IPS-18c (cell line): ENCODE results near the gene MYOM3.

Source experiments
- H3K4me3 ChIP-seq: 2 replicates; pipeline ENCODE4 v1.7.0; 2013; ENCODE audit warnings: low read depth, mild to moderate bottlenecking, low read length, moderate library complexity; ENCODE audit not compliant: insufficient read depth
- H3K9me3 ChIP-seq: one replicate; pipeline ENCODE4 v1.6.1; 2013; ENCODE audit warnings: mild to moderate bottlenecking, low read length, moderate library complexity; ENCODE audit not compliant: control insufficient read depth, insufficient read depth

MYOM3 gene

DNA sequence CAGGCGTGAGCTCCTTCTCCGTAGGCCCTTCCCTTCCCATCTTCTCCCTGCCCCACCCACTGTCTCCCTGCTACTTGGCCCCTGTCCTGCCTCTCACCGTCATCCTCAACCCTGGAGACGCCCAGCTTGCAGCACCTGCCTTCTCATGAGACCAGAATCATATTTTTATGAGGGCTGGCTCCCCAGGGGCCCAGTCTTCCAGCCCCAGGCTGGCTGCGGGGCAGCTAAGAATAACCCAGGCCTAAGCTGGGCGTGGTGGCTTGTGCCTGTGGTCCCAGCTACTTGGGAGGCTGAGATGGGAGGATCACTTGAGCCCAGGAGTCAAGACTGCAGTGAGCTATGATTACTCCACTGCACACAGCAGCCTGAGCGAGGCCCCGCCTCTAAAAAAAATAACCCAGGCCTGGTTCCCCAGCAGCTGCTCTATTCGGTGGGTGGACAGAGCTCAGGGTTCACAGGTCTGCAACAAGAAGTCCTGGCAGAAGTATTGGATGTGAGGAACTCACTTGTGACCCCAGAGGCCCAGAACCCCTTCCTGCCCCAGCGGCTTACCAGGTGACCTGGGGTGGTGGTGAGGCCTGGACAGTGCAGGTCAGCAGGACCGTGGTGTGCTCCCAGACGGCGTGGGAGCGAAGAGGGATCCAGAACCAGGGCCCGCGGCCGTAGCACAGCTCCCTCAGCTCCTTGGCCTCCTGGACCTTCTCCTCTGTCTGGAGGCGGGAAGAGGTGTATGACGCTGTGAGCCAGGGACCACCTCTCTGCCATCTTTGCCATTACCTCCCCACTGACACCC, 6.4 kb downstream of the MYOM3 start:
- H3K9me3 ChIP-seq: no peaks in the 10 kb centered on the region
- H3K4me3 ChIP-seq: no peak overlapping the region

DNA sequence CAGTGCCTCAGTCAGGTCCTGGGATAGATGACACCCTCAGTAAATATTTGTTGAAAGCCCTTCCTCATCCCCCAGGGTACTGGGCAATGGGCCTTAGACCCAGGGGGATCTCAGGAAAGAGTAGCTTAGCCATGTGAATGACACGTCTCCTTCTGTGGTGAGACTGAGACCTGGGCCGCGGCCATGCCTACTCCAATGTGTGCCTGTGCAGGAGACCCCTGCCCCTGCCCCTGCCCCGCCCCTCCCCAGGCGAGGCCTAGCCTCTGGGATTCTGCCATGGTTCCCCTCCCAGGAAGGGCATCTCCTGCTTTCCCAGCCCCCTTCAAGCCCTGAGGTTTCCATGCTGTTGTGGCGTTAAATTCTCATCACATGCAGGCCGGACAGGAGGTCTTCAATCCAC, 7.1 kb downstream of the MYOM3 start:
- Histone ChIP-seq H3K4me3 (no peak overlapping the region), H3K9me3 (no peaks in the 10 kb centered on the region)

DNA sequence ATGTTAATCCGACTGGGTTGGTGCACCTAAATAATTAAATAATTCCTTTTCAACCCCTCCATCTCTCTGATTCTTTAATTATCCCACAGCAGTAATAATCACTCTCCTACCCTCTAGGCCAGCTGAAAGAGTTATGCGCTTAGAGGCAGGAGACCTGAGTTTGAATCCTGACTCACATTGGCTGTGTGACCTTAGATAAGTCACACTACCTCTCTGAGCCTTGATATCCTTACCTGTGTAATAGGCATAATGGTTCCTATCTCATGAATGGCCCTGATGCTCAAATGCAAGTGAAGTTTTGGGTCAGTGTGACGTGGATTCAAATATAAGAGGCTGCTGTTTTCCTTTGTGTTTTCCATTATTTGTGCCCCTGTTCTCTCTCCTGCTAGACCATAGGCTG, 8.1 kb downstream of the MYOM3 start:
- H3K9me3 ChIP-seq: no peaks in the 10 kb centered on the region
- no peak overlapping the region for H3K4me3 ChIP-seq

DNA sequence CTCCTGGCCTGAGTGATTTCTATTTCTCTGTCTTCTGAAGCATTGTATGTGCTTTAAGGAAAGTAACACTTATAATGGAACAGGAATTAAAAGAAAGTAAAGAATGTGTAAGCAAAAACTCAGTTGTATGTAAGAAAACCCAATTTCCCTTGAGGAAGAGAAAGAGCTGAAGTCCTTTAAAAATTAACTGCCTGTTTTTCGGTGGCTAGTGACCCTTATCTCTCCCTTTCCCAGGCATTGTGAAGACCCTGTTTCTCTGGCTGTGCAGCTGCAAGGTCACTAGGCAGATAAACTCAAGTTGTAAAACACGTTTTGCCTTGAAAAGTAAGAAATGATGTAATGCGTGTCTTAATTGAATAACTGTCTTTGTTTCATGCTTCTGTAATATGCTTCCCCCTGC, 8.5 kb downstream of the MYOM3 start:
- Histone ChIP-seq H3K9me3 (no peaks in the 10 kb centered on the region), H3K4me3 (no peak overlapping the region)

DNA sequence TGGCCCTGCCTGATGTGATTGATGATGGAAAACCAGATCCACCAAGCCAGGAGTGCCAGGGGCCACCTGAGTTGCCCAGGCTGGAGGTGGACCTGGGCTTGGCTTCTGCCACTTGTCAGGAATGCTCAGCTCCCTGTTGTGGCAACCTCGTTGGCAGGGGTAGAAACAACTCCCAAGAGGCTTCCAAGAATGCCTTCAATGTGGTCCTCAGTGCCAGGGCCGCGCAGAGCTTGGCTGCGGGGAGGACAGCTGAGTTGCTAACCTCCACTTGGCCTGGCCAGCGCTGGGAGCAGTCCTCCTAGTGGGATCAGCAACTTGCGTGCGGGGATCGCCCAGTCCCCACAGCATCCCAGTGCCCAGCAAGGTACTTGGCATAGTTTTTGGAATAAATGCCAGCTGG, 9.0 kb downstream of the MYOM3 start:
- no peaks in the 10 kb centered on the region for H3K9me3 ChIP-seq
- H3K4me3 ChIP-seq: no peak overlapping the region

DNA sequence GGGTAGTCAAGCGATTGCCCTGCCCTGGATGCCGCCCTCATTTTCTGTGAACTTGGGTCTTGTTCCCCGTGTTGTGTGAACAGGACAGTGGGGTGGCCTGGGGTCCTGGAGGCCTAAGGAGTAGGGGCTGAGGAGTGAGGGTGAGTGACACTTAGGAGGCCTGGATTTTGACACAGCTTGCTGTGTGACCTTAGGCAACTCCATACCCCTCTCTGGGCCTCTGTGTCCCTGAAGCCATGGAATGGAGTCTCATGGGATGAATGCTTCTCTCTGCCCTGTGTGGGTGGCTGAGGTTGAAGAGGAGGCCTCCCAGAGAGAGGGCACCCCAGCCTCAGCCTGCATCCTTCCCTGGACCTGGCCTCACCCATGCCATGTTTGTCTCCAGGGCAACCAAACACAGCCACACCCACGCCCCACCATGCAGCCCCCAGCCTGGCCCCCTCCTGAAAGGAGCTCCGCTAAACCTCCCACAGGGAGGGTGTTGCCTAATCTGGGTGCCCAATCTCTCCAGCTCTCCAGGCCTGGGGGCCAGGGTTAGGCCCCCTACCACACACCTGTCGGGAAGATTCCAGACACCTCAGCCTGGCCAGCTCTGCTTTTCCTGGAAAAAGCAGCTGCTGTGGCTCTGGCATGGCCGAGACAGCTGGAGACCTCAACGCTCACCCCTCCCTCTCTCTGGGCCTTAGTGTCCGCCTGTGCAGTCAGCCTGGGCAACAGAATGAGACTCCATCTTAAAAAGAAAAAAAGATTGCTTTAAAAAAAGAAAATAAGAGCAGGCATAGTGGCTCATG, 9.9 kb downstream of the MYOM3 start:
- H3K9me3 ChIP-seq: no peaks in the 10 kb centered on the region
- no peak overlapping the region for H3K4me3 ChIP-seq

DNA sequence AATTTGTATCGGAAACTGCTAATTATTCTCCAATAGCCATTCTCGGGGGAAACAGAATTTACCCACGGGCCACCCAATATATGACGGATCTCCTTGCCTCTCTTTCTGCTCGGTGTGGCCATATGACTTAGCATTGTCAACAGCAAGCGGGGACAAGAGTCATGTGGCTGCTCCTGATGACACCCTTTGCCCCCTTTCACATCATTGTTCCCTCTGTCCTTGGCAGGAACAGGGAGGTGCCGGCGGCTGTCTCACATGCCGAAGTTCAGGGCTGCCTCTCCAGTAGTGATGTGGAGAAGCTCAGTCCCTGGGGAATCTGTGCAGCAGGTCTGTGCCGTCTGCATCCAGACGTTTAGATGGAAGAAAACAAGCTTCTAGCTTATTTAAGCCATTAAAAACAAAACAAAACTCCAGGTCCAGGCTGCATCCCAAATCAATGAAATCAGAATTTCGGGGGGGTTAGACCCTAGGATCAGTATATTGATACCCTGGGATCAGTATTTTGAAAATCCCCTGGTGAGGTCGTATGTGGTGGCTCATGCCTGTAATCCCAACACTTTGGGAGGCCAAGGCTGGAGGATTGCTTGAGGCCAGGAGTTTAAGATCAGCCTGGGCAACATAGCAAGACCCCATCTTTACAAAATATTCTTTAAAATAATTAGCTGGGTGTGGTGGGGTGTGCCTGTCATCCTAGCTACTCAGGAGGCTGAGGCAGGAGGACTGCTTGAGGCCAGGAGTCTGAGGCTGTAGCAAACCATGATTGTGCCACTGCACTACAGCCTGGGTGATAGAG, 10.8 kb downstream of the MYOM3 start:
- Histone ChIP-seq H3K9me3 (no peaks in the 10 kb centered on the region), H3K4me3 (no peak overlapping the region)

DNA sequence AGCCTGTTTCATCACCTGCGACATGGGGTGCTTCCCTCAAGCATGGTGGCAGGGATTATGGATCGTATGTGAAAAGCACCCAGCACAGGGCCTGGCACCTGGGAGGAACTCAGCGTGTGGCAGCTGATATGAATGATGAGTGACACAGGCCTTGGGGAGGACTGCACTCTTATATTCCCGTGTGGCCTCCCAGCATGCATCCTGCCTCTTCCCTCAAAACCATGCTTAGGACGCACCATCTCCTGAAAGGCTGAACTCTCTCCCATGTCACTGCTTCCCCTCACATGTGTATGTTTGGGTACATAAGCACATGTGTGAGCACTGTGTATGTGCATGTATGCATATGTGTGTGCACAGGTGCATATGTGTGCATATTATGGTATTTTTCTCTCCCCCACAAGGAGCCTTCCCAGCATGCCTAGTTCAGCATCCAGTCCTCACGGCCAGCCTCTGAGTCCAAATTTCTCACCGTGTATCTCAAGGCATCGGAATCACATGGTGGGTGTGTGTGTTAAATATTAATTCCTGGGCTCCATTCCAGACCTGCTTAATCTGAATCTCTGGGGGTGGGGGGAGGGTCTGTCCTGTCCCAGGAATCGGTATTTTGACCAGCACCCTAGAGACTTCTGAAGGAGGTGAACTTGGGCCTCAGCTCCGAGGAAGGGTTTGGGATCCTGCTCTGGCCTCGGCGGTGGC, 12.8 kb downstream of the MYOM3 start:
- Histone ChIP-seq H3K9me3 (no peaks in the 10 kb centered on the region), H3K4me3 (no peak overlapping the region)

DNA sequence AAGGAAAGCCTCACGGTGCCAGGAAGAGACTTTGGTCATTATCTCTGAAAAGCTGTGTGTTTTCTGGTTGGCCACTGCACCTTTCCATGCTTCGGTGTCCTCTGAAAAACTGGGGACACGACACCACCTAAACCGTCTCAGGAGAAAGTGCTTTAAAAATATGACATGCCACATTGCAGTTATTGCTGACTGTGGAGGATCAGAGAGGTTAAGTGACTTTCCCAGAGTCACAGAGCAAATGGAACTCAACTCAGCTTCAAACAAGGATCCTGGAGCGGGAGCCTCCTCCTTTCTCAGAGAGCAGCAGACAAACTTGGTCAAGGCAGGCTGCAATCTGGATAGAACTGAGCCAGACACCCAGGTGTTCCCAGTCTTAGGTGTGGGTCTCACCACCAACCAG, 13.8 kb downstream of the MYOM3 start:
- no peaks in the 10 kb centered on the region for H3K9me3 ChIP-seq
- H3K4me3 ChIP-seq: no peak overlapping the region

DNA sequence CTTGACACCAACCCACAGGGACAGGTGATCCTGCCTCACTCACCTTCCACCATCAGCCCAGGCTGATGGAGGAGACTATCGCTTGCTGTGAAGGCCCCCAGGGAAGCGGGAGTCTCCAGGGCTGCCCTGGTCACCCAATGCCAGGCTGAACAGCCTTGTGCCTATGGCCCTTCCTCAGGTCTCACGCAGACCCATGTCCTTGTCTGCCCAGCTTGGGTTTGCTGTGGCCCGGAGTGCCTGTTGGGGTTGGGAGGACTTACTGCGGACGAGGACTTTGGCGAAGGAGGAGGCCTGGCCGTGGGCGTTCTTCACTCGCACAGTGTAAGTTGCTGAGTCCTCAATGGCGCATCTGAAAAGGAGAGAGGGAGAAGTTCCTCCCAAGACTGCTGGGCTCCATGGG, 14.3 kb downstream of the MYOM3 start:
- no peaks in the 10 kb centered on the region for H3K9me3 ChIP-seq

DNA sequence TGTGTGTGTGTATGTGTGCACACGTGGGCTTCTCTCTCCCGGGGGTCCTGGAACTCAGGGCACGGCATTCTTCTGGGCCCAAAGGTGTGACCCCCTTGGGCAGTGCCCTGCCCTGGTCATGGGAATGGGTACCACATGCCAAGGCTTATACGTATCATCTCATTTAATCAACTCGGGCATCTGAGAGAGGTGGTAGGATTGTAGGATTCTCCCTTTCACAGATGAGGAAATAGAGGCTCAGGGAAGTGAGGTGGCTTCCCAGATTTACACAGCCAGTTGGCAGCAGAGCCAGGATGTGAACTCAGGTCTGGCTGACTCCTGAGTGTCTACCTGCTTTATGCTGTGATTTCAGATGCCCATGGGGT, 15.2 kb downstream of the MYOM3 start:
- Histone ChIP-seq H3K9me3 (no peaks in the 10 kb centered on the region), H3K4me3 (no peak overlapping the region)

More for the DNA sequence above, 14.3 kb downstream of the MYOM3 start:
- H3K4me3 ChIP-seq: no peak overlapping the region

DNA sequence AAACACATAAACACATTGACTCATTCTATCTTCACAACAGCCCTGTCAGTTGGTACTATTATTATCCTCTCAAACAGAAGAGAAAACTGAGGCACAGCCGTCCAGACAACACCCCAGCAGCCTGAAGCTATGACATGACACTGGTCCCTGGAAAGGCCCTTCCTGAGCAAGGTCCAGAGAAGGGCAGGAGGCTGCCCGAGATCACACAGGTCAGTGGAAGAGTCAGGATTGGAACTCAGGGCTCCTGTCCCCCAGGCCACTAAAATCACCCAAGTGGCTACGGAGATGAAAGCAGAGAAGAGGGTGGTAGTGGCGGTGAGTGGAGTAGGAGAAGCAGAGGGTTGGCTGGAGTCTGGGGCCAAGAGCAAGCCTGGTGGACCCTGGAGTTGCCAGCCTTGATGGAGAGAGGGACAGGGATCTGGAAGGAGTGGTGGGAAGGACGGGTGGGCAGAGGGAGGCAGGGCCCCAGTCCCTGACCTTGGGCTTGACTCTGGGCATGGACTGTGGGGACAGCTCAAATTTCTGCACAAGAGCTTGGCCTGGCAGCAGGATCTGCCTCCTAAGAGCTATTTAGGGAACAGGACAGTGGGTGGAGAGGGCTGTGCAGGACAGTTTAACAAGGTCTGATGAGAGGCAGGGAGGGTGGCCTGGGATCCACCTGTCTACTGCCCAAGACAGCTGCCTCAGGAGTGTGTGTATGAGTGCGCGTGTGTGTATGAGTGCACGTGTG, 15.8 kb downstream of the MYOM3 start:
- no peaks in the 10 kb centered on the region for H3K9me3 ChIP-seq
- no peak overlapping the region for H3K4me3 ChIP-seq

DNA sequence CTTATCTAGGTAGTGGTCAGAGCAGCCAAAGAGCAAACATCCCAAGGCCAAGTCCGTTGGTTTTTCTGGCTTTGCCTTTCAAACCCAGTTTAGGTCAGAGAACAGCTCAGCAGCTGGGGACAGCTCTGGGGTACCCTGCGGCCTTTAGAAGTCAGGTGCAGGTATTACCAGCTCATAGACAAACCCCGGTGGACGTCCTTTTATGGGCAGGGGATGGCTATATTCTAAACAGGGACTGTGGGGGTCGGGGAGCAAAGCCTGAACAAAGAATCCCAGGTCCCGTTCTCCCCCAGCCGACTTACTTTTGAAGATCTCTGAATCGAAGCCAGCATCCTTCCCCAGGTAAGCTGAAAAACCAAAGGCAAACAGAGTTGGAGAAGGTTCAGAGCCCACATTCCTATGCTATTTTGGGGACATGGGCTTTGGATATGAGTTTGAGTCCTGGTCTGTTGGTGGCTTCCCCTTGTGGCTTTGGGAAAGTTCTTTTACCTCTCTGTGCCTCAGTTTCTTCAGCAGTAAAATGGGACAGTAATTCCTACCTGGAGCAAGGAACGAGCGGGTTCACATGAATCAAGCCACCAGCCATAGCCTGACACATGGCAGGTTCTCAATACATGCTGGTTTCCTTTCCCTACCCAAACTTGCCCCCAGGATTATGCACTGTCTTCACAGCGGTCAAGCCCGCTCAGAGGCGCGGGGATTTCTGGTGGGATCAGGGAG, 16.6 kb downstream of the MYOM3 start:
- Histone ChIP-seq H3K9me3 (no peaks in the 10 kb centered on the region), H3K4me3 (no peak overlapping the region)

DNA sequence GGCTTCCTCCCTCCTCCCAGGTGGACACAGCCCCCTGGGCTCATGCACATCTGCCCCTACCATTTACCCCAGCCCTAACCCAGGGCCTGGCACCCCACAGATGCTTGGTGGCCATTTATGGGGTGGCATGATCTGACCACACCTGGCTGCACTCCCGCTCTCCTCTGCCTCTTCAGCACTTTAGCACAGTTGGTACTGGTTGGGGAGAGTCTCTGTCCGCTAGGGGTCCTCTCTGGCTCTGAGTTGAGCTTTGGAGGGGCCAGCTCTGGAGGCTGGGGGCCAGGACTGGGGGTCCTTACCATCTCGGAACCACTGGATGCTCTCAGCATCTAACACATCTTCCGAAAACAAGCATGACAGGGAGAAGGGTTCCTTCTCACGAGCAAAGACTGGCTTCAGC, 17.4 kb downstream of the MYOM3 start:
- Histone ChIP-seq H3K4me3 (no peak overlapping the region), H3K9me3 (peaks cover 1% of the 10 kb centered on the region)

DNA sequence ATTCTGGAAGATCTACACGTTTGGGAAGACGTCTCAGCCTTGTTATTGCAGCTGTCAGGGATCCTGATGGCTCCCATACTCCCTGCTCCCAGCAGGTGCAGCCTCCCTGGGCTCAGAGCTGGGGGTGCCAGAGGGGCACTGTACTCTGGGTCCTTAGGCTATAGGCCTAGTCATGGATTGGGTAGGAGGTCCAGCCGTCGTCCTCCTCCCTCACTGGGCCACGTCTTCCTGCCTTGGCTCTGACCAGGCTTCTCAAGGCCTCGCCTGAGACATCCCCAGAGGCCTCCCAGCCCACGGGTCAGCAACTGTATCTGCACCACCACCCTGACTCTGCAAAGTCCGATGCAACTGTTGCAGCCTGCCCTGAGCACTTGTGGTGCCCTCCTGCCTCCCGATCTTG, 18.2 kb downstream of the MYOM3 start:
- H3K9me3 ChIP-seq: peaks cover 2% of the 10 kb centered on the region
- no peak overlapping the region for H3K4me3 ChIP-seq

DNA sequence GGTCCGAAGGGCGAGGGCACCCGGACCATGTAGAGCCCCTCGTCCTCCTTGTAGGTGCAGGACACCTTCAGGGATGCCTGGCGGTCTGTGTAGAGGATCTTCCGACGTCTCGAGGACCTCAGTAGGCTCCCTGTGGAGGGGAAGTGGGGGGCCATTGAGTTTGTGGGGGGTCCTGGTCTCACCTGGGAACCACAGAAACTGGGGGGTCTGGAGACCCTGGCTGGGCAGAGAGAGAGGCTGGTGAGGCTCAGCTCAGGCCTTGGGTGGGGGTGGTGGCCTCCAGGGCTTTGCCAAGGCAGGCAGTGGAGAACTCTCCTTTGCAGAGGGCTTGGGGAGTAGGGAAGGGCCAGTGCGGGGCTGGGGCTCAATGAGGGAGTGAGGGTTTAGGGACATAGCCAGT, 19.0 kb downstream of the MYOM3 start:
- no peak overlapping the region for H3K4me3 ChIP-seq
- peaks cover 2% of the 10 kb centered on the region for H3K9me3 ChIP-seq
